ENCODE data around the gene C18orf63.

C18orf63 gene

DNA sequence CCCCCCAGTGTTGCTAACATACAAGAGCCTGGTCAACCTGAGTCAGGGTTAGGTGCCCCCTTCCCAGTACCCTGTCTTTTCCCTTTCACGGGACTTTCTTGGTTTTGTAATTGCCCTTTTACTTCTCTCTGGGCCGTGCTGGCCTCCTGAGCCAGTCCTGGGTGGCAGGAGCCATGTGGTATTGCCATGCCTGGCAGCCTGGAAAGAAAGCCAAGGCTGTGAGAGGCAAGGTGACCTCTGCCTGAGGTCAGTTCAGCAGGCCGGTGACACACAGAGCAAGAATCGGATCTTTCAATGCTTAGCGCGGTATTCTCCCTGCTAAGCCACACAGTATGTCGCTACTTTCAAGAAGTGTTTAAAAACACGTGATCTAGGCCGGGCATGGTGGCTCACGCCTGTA, 52.3 kb downstream of the C18orf63 start:
- Histone ChIP-seq H3K27me3 (ENCODE audit: control insufficient read depth in 5 of 5, insufficient read depth in 4 of 5, low read length in 5 of 5) (peaks cover 0 to 3% (median 0%) of the 10 kb centered on the region in 5 donors), H3K9me3 (ENCODE audit: control insufficient read depth in 5 of 5, low read length in 5 of 5) (no peaks in the 10 kb centered on the region), H3K4me3 (ENCODE audit: low read depth in 1 of 5, low read length in 5 of 5) (no peak overlapping the region), H3K27ac (ENCODE audit: low read depth, low read length) (no peak overlapping the region), H3K36me3 (ENCODE audit: control insufficient read depth in 5 of 5, insufficient read depth in 5 of 5, low read length in 5 of 5) (no peaks in the 10 kb centered on the region), H3K9ac (ENCODE audit: low read length in 5 of 5) (no peak overlapping the region), H3K4me1 (ENCODE audit: control insufficient read depth in 5 of 5, insufficient read depth in 5 of 5, low read length in 5 of 5) (peaks cover 0 to 12% (median 0%) of the 10 kb centered on the region in 5 donors)

DNA sequence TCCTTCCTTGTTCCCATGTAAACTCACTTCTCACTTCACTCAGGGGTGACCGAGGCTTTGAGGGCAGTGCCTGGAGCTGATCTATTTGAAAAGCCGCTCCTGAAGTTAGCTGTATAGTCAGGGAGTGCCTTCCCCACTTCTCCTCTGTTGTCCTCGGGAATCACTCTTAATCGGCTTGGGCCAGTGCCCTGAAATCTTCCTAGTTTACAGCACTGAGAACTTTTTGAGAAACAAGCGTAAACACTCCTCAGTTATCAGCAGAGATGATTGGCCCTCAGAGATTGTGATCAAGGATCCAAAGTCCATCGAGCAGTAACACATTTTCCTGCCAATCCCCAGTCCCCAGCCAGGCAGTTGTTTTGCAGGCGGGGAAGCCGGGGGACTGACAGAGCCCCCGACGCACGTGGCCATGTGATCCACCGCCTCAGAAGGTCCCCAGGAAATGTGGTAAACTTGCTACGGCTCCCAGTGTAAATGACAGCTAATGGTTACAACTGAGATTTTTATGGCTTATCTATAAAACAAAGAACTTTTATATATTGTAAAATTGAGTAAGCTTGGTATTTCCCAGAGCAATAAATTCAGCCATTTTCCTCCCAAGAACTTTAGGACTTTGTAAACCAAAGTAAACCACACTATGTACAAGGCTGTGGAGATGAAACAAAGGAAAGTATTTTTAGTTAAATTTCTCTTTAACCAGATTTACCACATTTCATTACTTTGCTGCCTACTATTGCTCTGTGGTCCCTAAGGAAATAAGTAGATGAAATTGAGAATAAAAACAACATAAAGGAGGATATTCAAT, 53.5 kb downstream of the C18orf63 start:
- Histone ChIP-seq H3K27ac (ENCODE audit: low read depth, low read length) (no peak overlapping the region), H3K9me3 (ENCODE audit: control insufficient read depth in 5 of 5, low read length in 5 of 5) (no peaks in the 10 kb centered on the region), H3K4me1 (ENCODE audit: control insufficient read depth in 5 of 5, insufficient read depth in 5 of 5, low read length in 5 of 5) (peaks cover 0 to 12% (median 0%) of the 10 kb centered on the region in 5 donors), H3K4me3 (ENCODE audit: low read depth in 1 of 5, low read length in 5 of 5) (no peak overlapping the region), H3K27me3 (ENCODE audit: control insufficient read depth in 5 of 5, insufficient read depth in 4 of 5, low read length in 5 of 5) (peaks cover 0 to 3% (median 0%) of the 10 kb centered on the region in 5 donors), H3K36me3 (ENCODE audit: control insufficient read depth in 5 of 5, insufficient read depth in 5 of 5, low read length in 5 of 5) (no peaks in the 10 kb centered on the region), H3K9ac (ENCODE audit: low read length in 5 of 5) (peak overlapping the region in 1 of 5 donors; percentile 17)

DNA sequence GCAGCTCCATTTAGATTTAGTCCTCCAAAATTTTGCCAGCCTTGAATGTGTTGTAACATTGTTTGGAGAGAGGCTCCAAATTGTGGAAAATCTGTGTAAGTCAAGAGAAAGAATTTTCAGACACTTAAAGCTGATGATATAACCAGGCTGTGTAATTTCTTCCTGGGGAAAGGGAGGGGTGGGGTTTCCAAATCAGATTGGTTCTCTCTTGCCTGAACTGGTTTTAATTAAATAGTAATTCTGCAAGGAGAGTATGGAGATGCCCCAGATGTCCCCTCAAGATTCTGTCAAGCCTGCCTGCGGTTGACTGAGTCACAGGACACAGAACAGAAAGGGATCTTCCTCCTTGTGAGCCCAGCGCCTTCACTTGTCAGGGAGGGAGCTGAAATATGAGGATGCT, 54.5 kb downstream of the C18orf63 start:
- no peak overlapping the region for H3K4me3 ChIP-seq (ENCODE audit: low read depth in 1 of 5, low read length in 5 of 5)
- no peak overlapping the region for H3K27ac ChIP-seq (ENCODE audit: low read depth, low read length)
- H3K4me1 ChIP-seq (ENCODE audit: control insufficient read depth in 5 of 5, insufficient read depth in 5 of 5, low read length in 5 of 5), result peaks cover 0 to 12% (median 0%) of the 10 kb centered on the region in 5 donors
- no peaks in the 10 kb centered on the region for H3K9me3 ChIP-seq (ENCODE audit: control insufficient read depth in 5 of 5, low read length in 5 of 5)
- no peaks in the 10 kb centered on the region for H3K36me3 ChIP-seq (ENCODE audit: control insufficient read depth in 5 of 5, insufficient read depth in 5 of 5, low read length in 5 of 5)
- no peak overlapping the region for H3K9ac ChIP-seq (ENCODE audit: low read length in 5 of 5)
- H3K27me3 ChIP-seq (ENCODE audit: control insufficient read depth in 5 of 5, insufficient read depth in 4 of 5, low read length in 5 of 5), result peaks cover 0 to 3% (median 0%) of the 10 kb centered on the region in 5 donors

DNA sequence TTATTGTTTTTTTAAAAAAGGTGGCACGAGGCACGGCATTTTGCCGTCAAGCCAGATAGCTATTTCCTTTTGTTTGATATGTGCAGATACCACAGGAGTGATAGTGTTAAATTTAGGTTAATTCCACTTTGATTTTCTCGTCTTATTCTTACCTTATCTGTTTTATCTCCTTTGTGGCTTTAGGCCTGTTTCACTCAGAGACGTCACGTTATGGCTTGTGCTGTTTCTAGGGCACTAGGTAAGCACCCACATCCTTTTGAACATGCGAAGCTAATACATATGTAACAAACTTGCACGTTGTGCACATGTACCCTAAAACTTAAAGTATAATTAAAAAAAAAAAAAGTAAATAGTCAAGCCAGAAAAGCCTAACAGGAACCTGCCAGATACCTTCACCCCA, 57.8 kb downstream of the C18orf63 start:
- H3K4me3 ChIP-seq (ENCODE audit: low read depth in 1 of 5, low read length in 5 of 5), result no peak overlapping the region
- H3K27ac ChIP-seq (ENCODE audit: low read depth, low read length), result no peak overlapping the region
- H3K9me3 ChIP-seq (ENCODE audit: control insufficient read depth in 5 of 5, low read length in 5 of 5), result no peaks in the 10 kb centered on the region
- H3K9ac ChIP-seq (ENCODE audit: low read length in 5 of 5), result no peak overlapping the region
- peaks cover 0 to 3% (median 0%) of the 10 kb centered on the region in 5 donors for H3K27me3 ChIP-seq (ENCODE audit: control insufficient read depth in 5 of 5, insufficient read depth in 4 of 5, low read length in 5 of 5)
- no peaks in the 10 kb centered on the region for H3K36me3 ChIP-seq (ENCODE audit: control insufficient read depth in 5 of 5, insufficient read depth in 5 of 5, low read length in 5 of 5)
- peaks cover 0 to 16% (median 5%) of the 10 kb centered on the region in 5 donors for H3K4me1 ChIP-seq (ENCODE audit: control insufficient read depth in 5 of 5, insufficient read depth in 5 of 5, low read length in 5 of 5)

DNA sequence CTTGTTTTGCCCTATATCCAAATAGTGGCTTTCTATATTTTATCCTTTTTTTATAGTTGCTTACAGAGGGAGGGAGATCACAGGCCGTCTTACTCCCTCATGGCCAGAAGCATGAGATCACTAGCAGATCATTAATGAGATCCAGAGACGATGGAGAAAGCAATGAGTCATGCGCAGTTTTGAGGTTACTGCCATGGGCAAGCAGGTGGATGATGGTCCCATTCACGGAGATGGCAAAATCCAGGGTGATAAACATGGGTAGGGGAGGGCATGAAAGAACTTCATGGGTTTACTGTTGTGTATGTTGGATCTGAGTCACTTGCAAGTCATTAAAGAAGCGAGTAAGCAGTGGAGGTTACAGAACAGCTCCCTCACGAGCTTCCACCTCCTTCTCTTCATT, 60.4 kb downstream of the C18orf63 start:
- no peaks in the 10 kb centered on the region for H3K9me3 ChIP-seq (ENCODE audit: control insufficient read depth in 5 of 5, low read length in 5 of 5)
- H3K4me3 ChIP-seq (ENCODE audit: low read depth in 1 of 5, low read length in 5 of 5), result no peak overlapping the region
- peaks cover 0 to 9% (median 5%) of the 10 kb centered on the region in 5 donors for H3K4me1 ChIP-seq (ENCODE audit: control insufficient read depth in 5 of 5, insufficient read depth in 5 of 5, low read length in 5 of 5)
- H3K27ac ChIP-seq (ENCODE audit: low read depth, low read length), result no peak overlapping the region
- H3K27me3 ChIP-seq (ENCODE audit: control insufficient read depth in 5 of 5, insufficient read depth in 4 of 5, low read length in 5 of 5), result peaks cover 0 to 3% (median 0%) of the 10 kb centered on the region in 5 donors
- H3K36me3 ChIP-seq (ENCODE audit: control insufficient read depth in 5 of 5, insufficient read depth in 5 of 5, low read length in 5 of 5), result no peaks in the 10 kb centered on the region
- H3K9ac ChIP-seq (ENCODE audit: low read length in 5 of 5), result no peak overlapping the region

DNA sequence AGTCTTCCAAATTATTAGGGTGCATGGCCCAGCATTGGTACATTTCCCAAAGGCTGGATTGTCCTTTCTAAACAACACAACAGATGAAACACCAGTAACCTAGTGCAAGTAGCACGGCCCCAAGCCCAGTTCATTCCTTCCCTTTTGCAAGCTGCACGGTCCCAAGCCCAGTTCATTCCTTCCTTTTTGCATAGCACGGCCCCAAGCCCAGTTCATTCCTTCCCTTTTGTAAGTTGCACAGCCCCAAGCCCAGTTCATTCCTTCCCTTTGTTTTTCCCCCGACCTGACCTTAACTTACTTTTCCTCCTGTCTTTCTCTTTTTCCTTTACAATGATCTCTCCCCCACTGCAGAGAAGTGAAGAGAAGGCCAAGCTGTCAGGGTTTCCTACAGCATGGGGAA, 60.9 kb downstream of the C18orf63 start:
- peaks cover 0 to 3% (median 0%) of the 10 kb centered on the region in 5 donors for H3K27me3 ChIP-seq (ENCODE audit: control insufficient read depth in 5 of 5, insufficient read depth in 4 of 5, low read length in 5 of 5)
- H3K9ac ChIP-seq (ENCODE audit: low read length in 5 of 5), result no peak overlapping the region
- no peaks in the 10 kb centered on the region for H3K36me3 ChIP-seq (ENCODE audit: control insufficient read depth in 5 of 5, insufficient read depth in 5 of 5, low read length in 5 of 5)
- peaks cover 0 to 9% (median 5%) of the 10 kb centered on the region in 5 donors for H3K4me1 ChIP-seq (ENCODE audit: control insufficient read depth in 5 of 5, insufficient read depth in 5 of 5, low read length in 5 of 5)
- no peak overlapping the region for H3K27ac ChIP-seq (ENCODE audit: low read depth, low read length)
- no peak overlapping the region for H3K4me3 ChIP-seq (ENCODE audit: low read depth in 1 of 5, low read length in 5 of 5)
- no peaks in the 10 kb centered on the region for H3K9me3 ChIP-seq (ENCODE audit: control insufficient read depth in 5 of 5, low read length in 5 of 5)

DNA sequence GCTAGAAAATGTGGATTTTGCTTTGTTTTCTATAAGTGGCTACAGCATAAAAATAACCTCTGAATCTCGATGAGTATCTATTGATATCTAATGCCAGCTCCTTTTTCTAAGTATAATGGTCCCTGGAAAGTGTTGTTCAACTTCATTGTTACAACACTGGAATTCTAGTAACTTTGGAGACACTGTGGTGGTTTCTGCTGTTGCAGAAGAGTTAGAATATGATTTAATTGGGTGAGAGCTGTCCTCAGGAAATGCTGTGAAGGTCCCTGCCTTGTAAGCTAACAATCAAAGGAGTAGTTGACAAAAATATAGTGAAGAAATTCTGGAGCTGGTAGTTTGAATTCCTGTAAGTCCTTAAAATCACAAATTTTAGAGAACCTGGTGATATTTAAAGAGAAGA, 62.1 kb downstream of the C18orf63 start:
- peaks cover 0 to 4% (median 0%) of the 10 kb centered on the region in 5 donors for H3K9me3 ChIP-seq (ENCODE audit: control insufficient read depth in 5 of 5, low read length in 5 of 5)
- no peak overlapping the region for H3K4me3 ChIP-seq (ENCODE audit: low read depth in 1 of 5, low read length in 5 of 5)
- H3K27ac ChIP-seq (ENCODE audit: low read depth, low read length), result peak overlapping the region; percentile 61
- H3K36me3 ChIP-seq (ENCODE audit: control insufficient read depth in 5 of 5, insufficient read depth in 5 of 5, low read length in 5 of 5), result no peaks in the 10 kb centered on the region
- H3K9ac ChIP-seq (ENCODE audit: low read length in 5 of 5), result no peak overlapping the region
- peaks cover 0 to 4% (median 0%) of the 10 kb centered on the region in 5 donors for H3K27me3 ChIP-seq (ENCODE audit: control insufficient read depth in 5 of 5, insufficient read depth in 4 of 5, low read length in 5 of 5)
- peaks cover 0 to 12% (median 5%) of the 10 kb centered on the region in 5 donors for H3K4me1 ChIP-seq (ENCODE audit: control insufficient read depth in 5 of 5, insufficient read depth in 5 of 5, low read length in 5 of 5)

DNA sequence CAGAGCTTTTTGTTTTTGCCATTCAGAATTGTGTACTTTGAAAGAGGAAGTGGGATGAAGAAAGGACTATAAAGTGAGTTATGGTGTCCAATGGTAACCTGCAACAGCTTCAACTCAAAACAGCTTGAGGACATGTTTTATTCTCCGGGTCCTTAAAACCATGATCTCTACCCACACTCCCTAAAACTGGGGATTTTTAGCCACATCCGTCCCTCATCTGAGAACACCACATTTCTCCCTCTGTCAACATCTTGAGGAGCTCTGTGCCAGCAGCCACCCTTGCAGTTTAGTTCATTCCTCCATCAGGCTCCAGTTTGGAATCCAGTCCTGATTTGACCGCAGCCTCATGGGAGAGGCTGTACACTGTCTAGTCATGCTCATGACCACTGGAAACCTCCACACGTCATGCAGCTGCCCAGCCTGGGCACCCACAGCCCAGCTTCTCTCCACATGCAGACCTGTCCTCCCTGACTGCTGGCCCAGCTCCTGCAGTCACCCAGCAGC, 62.6 kb downstream of the C18orf63 start:
- Histone ChIP-seq H3K27ac (ENCODE audit: low read depth, low read length) (peak overlapping the region; percentile 61), H3K27me3 (ENCODE audit: control insufficient read depth in 5 of 5, insufficient read depth in 4 of 5, low read length in 5 of 5) (peaks cover 0 to 4% (median 0%) of the 10 kb centered on the region in 5 donors), H3K36me3 (ENCODE audit: control insufficient read depth in 5 of 5, insufficient read depth in 5 of 5, low read length in 5 of 5) (no peaks in the 10 kb centered on the region), H3K9me3 (ENCODE audit: control insufficient read depth in 5 of 5, low read length in 5 of 5) (peaks cover 0 to 4% (median 0%) of the 10 kb centered on the region in 5 donors), H3K4me3 (ENCODE audit: low read depth in 1 of 5, low read length in 5 of 5) (peak overlapping the region in 1 of 5 donors; percentile 22), H3K9ac (ENCODE audit: low read length in 5 of 5) (no peak overlapping the region), H3K4me1 (ENCODE audit: control insufficient read depth in 5 of 5, insufficient read depth in 5 of 5, low read length in 5 of 5) (peaks cover 0 to 12% (median 5%) of the 10 kb centered on the region in 5 donors)

DNA sequence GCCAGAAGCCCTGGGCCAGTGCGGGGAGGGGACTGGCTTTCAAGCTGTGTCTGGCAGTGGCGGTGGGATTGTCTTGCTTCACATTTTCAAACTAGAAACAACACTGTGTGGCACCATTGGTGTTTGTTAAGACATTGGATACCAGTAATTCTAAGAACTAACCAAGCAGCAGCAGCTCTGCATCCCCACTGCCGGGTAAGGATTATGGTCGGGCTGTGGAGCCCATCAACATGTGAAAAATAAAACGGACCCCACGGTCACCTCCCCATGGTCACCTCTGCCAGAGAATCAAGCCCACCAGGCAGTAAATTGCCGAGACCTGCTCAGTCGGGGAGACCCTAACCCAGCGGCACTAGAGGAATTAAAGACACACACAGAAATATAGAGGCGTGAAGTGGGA, 65.3 kb downstream of the C18orf63 start:
- Histone ChIP-seq H3K9me3 (ENCODE audit: control insufficient read depth in 5 of 5, low read length in 5 of 5) (peaks cover 0 to 4% (median 0%) of the 10 kb centered on the region in 5 donors), H3K36me3 (ENCODE audit: control insufficient read depth in 5 of 5, insufficient read depth in 5 of 5, low read length in 5 of 5) (no peaks in the 10 kb centered on the region)

DNA sequence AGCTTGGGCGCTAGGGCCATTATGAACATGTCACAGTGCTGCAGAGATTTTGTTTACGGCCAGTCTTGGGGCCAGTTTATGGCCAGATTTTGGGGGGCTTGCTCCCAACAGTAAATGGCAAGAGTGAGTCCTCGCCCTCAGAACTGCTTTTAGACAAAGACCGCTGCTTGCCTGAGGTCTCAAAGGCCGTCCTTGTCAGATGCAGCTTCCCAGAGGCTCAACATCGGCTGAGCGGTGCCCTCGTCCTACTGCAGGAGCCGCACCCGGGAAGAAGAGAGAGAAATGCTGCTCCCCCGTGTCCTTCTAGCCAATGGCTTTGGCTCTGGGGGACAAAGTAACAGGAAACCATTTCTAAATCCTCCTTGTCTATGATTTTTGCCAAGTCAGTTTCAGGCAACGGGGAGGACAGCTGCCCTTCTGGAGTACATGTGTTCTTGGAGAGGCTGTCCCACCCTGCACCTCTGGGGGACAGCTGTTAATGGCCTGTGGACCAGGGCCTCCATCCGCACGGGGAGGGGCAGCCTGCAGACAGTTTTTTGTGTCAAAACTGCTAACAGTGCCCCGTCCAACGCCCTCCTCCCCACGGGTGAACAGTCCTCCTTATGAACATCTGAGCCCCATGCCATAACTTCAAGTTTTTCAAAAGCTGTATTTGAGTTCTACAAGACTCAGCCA, 66.1 kb downstream of the C18orf63 start:
- H3K27me3 ChIP-seq (ENCODE audit: control insufficient read depth in 5 of 5, insufficient read depth in 4 of 5, low read length in 5 of 5), result peaks cover 0 to 4% (median 0%) of the 10 kb centered on the region in 5 donors
- H3K9me3 ChIP-seq (ENCODE audit: control insufficient read depth in 5 of 5, low read length in 5 of 5), result peaks cover 0 to 4% (median 0%) of the 10 kb centered on the region in 5 donors
- H3K9ac ChIP-seq (ENCODE audit: low read length in 5 of 5), result no peak overlapping the region
- H3K4me3 ChIP-seq (ENCODE audit: low read depth in 1 of 5, low read length in 5 of 5), result no peak overlapping the region
- H3K36me3 ChIP-seq (ENCODE audit: control insufficient read depth in 5 of 5, insufficient read depth in 5 of 5, low read length in 5 of 5), result no peaks in the 10 kb centered on the region
- peaks cover 0 to 12% (median 5%) of the 10 kb centered on the region in 5 donors for H3K4me1 ChIP-seq (ENCODE audit: control insufficient read depth in 5 of 5, insufficient read depth in 5 of 5, low read length in 5 of 5)
- no peak overlapping the region for H3K27ac ChIP-seq (ENCODE audit: low read depth, low read length)

More for the DNA sequence above, 65.3 kb downstream of the C18orf63 start:
- no peak overlapping the region for H3K4me3 ChIP-seq (ENCODE audit: low read depth in 1 of 5, low read length in 5 of 5)
- no peak overlapping the region for H3K9ac ChIP-seq (ENCODE audit: low read length in 5 of 5)
- H3K27ac ChIP-seq (ENCODE audit: low read depth, low read length), result no peak overlapping the region
- peaks cover 0 to 4% (median 0%) of the 10 kb centered on the region in 5 donors for H3K27me3 ChIP-seq (ENCODE audit: control insufficient read depth in 5 of 5, insufficient read depth in 4 of 5, low read length in 5 of 5)
- H3K4me1 ChIP-seq (ENCODE audit: control insufficient read depth in 5 of 5, insufficient read depth in 5 of 5, low read length in 5 of 5), result peaks cover 0 to 12% (median 5%) of the 10 kb centered on the region in 5 donors

All from subcutaneous abdominal adipose tissue (tissue), 5 donors.